Activated naive CD4-positive, alpha-beta T cell treated with anti-CD3 and anti-CD28 coated beads for 36 hours (primary cell): Measurements from ENCODE around the gene KIAA1755. TPM values are rescaled to one million over a fixed set of nuclear protein-coding genes. Genes with fewer than 3 reads are reported as not detected.
"Not testable (repeated sequence)": the region's sequence is repeated elsewhere in the genome, so short reads cannot be mapped to it uniquely, and the experiment has no call there.

Experiments
- CTCF ChIA-PET: fragments of 350-600 bp; sonication (Branson Sonifier 250); formaldehyde crosslinking; loops from one replicate; lab custom pipeline; 2021; ENCODE audit warnings: antibody characterized with exemption; lab: Charles Lee
- DNase-seq: peaks from one replicate; pipeline ENCODE4 v3.0.0-alpha.2; 2020
- H3K27ac Mint-ChIP-seq: one replicate; pipeline ENCODE4 v1.8.0; 2021; ENCODE audit warnings: mild to moderate bottlenecking, mixed read lengths
- H3K27me3 Mint-ChIP-seq: one replicate; pipeline ENCODE4 v1.8.0; 2021; ENCODE audit warnings: low read depth, mixed read lengths
- H3K36me3 Mint-ChIP-seq: one replicate; pipeline ENCODE4 v1.8.0; 2021; ENCODE audit warnings: low read depth, mixed read lengths
- H3K4me1 Mint-ChIP-seq: one replicate; pipeline ENCODE4 v1.8.0; 2021; ENCODE audit warnings: low read depth, mixed read lengths
- H3K4me3 Mint-ChIP-seq: one replicate; pipeline ENCODE4 v1.8.0; 2021; ENCODE audit warnings: mild to moderate bottlenecking, moderate library complexity, mixed read lengths
- H3K9me3 Mint-ChIP-seq: one replicate; pipeline ENCODE4 v1.8.0; 2021; ENCODE audit warnings: mixed read lengths
- intact Hi-C: fragments of 100-400 bp; cut with micrococcal nuclease; formaldehyde crosslinking; loops from one replicate; pipeline ENCODE4 v1.15.1; 2023
- total RNA-seq, 2 experiments: library from RNA; stranded (reverse); gene quantifications; one replicate each; pipeline ENCODE4 v1.2.3, GENCODE V29; 2021

KIAA1755 gene
- total RNA-seq, 2 experiments from 2014 or later, result not detected

DNA sequence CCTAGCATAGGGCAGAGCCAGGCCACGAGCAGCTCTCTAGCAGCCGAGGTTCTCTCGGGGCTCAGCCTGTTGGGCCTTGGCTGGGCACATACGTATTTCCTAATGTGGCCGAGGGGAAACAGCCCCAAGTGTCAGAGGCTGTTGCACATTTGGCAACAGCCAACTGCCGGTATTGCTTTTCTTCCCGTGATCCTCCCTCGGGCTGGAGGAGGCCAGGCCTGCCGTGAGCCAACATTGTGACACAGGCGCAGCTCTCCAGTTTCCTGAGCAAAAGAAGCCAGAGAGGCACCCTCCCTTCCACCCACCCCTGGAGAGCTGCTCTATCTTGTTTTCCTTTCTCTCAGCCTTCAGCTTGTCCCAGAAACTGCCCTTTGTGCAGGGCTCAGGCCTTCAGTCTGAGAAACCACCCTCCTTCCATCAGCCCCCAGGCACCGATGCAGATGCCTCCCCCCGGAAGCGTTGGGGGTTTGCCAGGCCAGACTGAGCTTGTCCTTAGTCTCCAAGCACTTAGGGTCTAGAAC lies 38.3 kb upstream of the KIAA1755 start:
- H3K4me3 Mint-ChIP-seq, result no peak overlapping the region
- H3K4me1 Mint-ChIP-seq, result peaks cover 3% of the 10 kb centered on the region
- DNase-seq, result no peak
- no peak overlapping the region for H3K27ac Mint-ChIP-seq
- H3K9me3 Mint-ChIP-seq, result no peaks in the 10 kb centered on the region
- intact Hi-C loops, result no loop called here
- CTCF ChIA-PET, result interaction anchor here (0.6 kb wide), 1 partner anchor 8 kb away, joined by 3 read pairs; no protein-coding TSS in a partner anchor
- peaks cover 25% of the 10 kb centered on the region for H3K27me3 Mint-ChIP-seq
- H3K36me3 Mint-ChIP-seq, result no peaks in the 10 kb centered on the region

DNA sequence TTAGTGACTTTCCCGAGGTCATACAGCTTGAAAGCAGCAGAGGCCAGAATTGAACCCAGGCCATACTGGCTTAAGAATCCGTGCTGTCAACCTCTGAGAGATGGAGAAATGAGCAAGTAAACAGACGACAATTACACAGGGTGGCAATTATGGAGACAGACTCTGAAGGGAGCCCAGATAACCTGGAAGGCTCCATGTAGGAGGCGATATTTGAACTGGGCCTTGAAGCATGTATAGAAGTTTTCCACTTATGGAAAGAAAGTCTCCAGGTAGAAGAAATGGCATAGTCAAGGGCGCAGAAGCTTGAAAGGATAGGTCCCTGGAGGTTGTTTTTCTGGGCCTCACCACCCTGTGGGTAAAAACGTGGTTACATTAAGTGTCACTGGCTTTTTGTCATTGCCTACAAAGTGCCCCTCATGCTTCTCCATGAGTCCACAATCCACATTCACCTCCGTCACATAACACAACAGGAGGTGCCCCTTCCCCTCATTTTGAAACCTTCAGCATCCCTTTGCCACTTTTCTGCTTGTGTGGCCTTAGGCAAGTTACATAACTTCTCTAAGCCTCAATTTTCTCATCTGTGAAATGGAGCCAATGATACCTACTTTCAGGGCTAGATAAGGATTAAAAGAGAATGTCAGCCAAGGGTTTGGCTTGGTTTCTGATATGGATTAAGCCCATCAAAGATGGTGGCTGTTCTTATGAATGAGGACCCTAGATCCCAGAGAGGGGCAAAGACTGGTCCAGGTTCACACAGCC lies 37.6 kb upstream of the KIAA1755 start:
- CTCF ChIA-PET, result no interaction called here

DNA sequence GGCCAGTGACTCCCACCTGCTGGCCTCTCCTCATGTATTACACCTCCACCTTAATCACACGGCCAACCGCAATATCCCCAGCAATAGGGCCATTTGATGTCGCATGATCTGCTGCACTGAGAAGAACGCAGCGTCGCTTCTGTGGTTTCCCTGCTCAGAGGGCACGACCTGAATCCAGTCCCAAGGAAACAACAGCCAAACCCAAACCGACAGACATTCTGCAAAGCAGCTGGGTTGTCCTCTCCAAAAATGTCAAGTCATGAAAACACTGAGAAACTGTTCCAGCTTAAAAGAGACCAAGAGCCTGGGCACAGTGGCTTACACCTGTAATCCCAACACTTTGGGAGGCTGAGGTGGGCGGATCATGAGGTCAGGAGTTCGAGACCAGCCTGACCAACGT lies 35.9 kb upstream of the KIAA1755 start:
- intact Hi-C loops, result no loop called here
- Mint-ChIP-seq H3K9me3 (no peaks in the 10 kb centered on the region), H3K36me3 (no peaks in the 10 kb centered on the region), H3K4me3 (no peak overlapping the region), H3K27ac (no peak overlapping the region), H3K27me3 (peaks cover 9% of the 10 kb centered on the region), H3K4me1 (no peaks in the 10 kb centered on the region)
- CTCF ChIA-PET, result no interaction called here
- DNase-seq, result no peak

More for the DNA sequence above, 37.6 kb upstream of the KIAA1755 start:
- Mint-ChIP-seq H3K4me3 (no peak overlapping the region), H3K9me3 (no peaks in the 10 kb centered on the region), H3K27me3 (peaks cover 17% of the 10 kb centered on the region), H3K4me1 (no peaks in the 10 kb centered on the region), H3K36me3 (no peaks in the 10 kb centered on the region), H3K27ac (no peak overlapping the region)
- intact Hi-C loops, result no loop called here
- DNase-seq, result no peak

DNA sequence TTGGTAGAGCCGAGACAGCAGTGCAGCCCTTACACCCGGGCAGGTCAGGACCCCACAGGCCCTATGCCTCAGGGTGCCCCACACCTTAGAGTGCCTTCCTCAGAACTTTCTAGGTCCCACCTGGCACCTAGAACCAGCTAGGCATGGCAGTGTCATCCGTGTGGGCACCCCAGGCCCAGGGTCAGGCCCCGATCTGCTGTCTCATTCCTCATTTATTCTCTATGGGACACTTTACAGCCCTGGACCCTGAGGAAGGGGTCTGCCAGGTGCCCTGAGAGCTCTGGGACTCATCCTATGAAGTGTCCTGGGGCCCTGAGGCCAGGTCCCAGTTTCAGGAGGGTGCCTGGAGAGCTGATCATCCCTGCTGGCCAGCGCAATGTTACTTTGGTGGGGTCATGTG lies 35.3 kb upstream of the KIAA1755 start:
- Mint-ChIP-seq H3K9me3 (no peaks in the 10 kb centered on the region), H3K27me3 (peaks cover 11% of the 10 kb centered on the region), H3K27ac (no peak overlapping the region), H3K4me1 (no peaks in the 10 kb centered on the region), H3K4me3 (no peak overlapping the region), H3K36me3 (no peaks in the 10 kb centered on the region)
- intact Hi-C loops, result no loop called here
- no peak for DNase-seq
- CTCF ChIA-PET, result no interaction called here

DNA sequence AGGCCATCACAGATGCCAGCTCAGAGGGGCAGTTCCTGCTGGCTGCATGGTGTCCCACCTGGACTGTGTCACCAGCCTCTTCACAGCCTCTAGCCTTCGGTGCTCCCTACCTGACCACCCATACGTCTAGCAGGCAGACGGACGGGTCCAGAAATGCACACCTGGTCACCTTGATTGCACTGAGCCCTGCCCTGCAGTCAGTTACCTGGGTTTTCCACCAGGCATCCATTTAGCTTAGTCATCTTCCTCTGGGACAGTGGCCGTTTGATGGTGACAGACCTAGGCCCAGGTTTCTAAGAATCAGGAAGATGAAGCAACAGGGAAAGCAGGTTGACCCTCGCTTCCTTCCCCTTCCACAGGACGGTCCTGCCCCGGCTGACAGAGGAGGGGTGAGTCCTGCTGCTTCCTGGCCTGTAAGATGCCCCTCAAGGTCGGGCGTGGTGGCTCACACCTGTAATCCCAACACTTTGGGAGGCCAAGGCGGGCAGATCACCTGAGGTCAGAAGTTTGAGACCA lies 33.6 kb upstream of the KIAA1755 start:
- H3K9me3 Mint-ChIP-seq, result no peaks in the 10 kb centered on the region
- no peak overlapping the region for H3K27ac Mint-ChIP-seq
- peaks cover 14% of the 10 kb centered on the region for H3K27me3 Mint-ChIP-seq
- no peaks in the 10 kb centered on the region for H3K4me1 Mint-ChIP-seq
- intact Hi-C loops, result no loop called here
- CTCF ChIA-PET, result no interaction called here
- no peaks in the 10 kb centered on the region for H3K36me3 Mint-ChIP-seq
- no peak for DNase-seq
- H3K4me3 Mint-ChIP-seq, result no peak overlapping the region

DNA sequence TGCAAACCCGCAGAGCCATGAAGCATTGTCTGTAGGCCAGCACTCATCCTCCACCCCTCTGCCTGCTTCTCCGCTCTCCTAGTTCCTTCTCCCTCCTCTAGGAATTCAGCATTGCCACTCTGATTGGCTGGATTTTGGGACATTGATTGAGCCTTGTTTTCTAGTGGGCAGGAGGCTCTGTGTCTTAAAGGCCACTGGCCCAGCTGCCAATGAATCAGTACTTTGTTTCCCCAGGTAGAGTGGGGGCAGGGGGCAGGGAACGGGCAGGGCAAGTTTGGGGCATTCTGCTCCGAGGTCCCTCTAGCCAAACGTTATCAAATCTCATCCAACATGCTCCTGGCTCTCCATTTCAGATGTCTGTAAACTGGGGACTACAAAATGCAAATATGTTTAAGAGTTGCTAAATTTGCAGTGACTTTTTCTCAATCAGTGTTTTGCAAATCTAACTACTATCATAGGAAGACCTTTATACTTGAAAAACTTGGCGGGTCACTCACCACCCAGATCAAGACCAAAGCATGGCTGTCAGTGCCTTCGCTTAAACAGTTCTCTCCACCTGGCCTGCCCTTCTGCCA lies 33.0 kb upstream of the KIAA1755 start:
- Mint-ChIP-seq H3K4me3 (no peak overlapping the region), H3K9me3 (no peaks in the 10 kb centered on the region), H3K27ac (no peak overlapping the region), H3K27me3 (peaks cover 15% of the 10 kb centered on the region), H3K4me1 (no peaks in the 10 kb centered on the region), H3K36me3 (no peaks in the 10 kb centered on the region)
- intact Hi-C loops, result no loop called here
- no peak for DNase-seq
- CTCF ChIA-PET, result no interaction called here

DNA sequence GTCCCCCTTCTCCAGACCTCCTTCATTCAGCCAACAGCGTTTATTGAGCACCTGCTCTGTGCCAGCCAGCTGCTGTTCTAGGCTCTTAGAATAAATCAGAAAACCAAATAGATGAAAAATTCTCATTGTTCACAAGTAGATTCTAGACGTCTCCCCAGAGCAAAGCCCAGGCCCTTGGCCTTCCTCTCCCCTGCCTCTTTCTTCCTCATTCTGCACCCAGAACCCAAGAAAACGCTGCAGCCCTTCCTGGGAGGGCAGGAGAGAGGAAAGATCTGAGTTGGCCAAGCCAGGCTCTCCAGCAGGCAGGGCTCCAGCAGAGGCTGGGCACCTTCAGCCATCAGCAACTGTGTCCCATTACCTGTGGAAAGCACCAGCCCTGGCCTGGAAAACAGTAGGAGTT lies 31.4 kb upstream of the KIAA1755 start:
- intact Hi-C loops, result no loop called here
- Mint-ChIP-seq H3K27me3 (peaks cover 19% of the 10 kb centered on the region), H3K4me3 (no peak overlapping the region), H3K36me3 (no peaks in the 10 kb centered on the region), H3K9me3 (no peaks in the 10 kb centered on the region), H3K4me1 (no peaks in the 10 kb centered on the region), H3K27ac (no peak overlapping the region)
- CTCF ChIA-PET, result interaction anchor here (0.9 to 1.0 kb wide), 2 partner anchors 10 to 11 kb away, joined by 3 to 4 read pairs; no protein-coding TSS in a partner anchor
- no peak for DNase-seq

DNA sequence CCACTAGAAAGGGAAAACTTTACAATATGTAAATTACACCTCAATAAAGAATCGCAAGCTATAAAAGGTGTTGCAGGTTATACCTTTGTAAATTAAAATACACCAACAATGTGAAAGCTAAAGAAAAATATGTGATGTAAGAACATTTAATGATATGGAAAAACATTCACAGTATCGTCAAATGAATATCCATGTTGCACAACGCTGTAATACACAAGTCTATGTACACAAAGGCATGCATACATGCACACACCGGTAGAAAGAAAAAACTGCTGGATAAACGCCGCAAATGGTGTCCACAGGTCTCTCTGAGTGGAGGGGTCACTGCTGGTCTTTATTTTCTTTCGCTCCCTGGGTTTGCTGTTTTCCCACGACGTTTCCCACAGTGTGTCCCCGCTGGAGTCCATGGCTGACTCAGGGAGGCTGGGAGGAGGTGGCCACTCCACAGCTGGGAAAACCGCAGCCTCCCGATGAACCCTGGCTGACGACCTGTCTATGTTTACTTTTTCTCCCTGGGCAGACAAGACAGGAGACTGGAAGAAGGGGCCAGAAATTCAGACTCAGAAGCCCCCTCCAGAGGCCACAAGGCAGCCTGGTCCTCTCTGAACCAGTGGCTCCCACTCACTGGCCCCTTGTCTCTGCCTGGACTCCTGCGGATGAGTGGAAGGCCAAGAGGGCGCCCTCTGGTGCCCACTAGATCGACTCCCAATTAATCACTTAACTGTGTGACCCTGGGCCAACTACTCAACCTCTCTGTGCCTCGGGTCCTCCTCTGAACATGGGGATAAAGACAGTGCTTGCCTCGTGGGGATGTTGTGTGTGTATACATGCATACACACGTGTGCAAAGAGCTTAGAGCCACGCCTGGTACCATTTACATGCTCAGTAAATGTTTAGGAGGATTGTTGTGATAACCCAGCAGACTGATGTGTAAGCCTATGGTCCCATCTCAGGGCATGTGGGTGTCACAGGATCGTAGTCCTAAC lies 30.6 kb upstream of the KIAA1755 start:
- no peak overlapping the region for H3K4me3 Mint-ChIP-seq
- H3K36me3 Mint-ChIP-seq, result no peaks in the 10 kb centered on the region
- no peak for DNase-seq
- H3K9me3 Mint-ChIP-seq, result no peaks in the 10 kb centered on the region
- intact Hi-C loops, result no loop called here
- peaks cover 24% of the 10 kb centered on the region for H3K27me3 Mint-ChIP-seq
- no peaks in the 10 kb centered on the region for H3K4me1 Mint-ChIP-seq
- no peak overlapping the region for H3K27ac Mint-ChIP-seq
- CTCF ChIA-PET, result interaction anchor here (0.6 to 0.9 kb wide), 2 partner anchors 8 to 12 kb away, joined by 3 to 4 read pairs; no protein-coding TSS in a partner anchor

DNA sequence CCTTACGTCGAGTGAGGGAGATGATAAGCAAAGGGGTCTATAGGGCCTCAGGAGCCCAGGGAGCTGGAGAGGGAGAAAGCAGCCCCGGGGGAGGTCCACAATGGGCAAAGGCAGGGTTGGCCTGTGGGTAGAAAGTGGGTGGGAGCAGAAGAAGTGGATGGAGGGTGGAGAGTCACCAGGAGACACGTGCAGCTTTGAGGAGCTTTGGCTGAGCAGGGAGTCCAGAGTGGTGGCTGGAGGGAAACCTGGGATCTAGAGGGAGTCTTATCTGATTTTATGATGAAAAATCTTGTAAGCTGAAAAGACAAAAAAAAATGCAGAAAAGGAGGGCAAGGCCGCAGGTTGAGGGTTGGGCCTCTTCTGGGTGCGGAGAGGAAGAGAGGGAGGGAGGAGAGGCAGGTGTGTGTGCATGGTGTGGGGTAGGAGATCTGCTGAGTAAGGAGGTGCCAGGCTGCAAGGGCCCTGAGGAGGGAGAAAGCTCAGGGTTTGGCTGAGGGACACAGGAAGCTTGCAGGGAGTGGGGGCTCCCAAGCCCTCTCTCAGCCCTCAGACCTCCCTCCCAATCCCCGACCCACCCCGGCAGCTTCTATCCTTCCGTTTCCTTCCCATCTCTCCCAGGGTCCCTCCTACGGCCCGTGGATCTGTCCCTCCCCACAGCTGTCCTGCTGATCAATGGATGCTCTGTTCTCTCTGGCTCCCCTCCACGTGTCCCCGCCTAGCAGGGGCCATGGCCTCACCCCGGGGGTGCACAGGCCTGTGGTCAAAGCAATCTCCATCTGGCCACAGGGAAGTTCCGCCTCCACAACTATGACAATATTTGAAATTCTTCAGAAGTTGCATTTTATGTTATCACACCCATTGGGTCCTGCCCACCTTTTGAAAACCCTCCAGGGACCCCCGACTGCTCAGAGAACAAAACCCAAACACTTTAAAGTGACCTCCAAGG lies 26.3 kb upstream of the KIAA1755 start:
- no peaks in the 10 kb centered on the region for H3K9me3 Mint-ChIP-seq
- H3K27me3 Mint-ChIP-seq, result peaks cover 22% of the 10 kb centered on the region
- no peak overlapping the region for H3K4me3 Mint-ChIP-seq
- intact Hi-C loops, result no loop called here
- DNase-seq, result no peak
- CTCF ChIA-PET, result no interaction called here
- no peaks in the 10 kb centered on the region for H3K36me3 Mint-ChIP-seq
- H3K4me1 Mint-ChIP-seq, result no peaks in the 10 kb centered on the region
- H3K27ac Mint-ChIP-seq, result no peak overlapping the region

DNA sequence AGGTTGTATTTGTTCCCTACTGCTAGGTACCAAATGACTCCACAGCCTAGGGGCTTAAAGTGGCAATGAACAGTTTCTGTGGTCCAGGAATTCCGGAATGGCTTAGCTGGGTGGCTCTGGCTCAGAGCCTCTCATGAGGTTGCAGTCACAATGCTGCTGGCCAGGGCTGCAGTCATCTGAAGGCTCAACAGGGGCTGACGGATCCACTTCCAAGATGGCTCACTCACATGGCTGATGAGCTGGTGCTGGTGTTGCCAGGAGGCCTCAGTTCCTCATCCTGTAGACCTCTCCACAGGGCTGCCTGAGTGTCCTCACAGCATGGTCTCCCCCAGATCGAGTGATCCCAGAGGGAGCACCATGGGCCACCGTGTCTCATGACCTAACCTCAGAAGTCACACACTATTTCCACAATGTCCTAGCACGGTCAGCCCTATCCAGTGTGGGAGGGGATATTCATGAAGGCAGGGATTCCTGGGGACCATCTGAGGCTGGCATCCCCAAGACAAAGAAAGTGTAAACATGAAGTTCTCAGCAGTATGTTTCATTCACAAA lies 24.4 kb upstream of the KIAA1755 start:
- H3K27me3 Mint-ChIP-seq, result peaks cover 10% of the 10 kb centered on the region
- H3K4me3 Mint-ChIP-seq, result no peak overlapping the region
- no peaks in the 10 kb centered on the region for H3K36me3 Mint-ChIP-seq
- H3K9me3 Mint-ChIP-seq, result no peaks in the 10 kb centered on the region
- no peak overlapping the region for H3K27ac Mint-ChIP-seq
- CTCF ChIA-PET, result no interaction called here
- no peak for DNase-seq
- H3K4me1 Mint-ChIP-seq, result no peaks in the 10 kb centered on the region
- intact Hi-C loops, result no loop called here

DNA sequence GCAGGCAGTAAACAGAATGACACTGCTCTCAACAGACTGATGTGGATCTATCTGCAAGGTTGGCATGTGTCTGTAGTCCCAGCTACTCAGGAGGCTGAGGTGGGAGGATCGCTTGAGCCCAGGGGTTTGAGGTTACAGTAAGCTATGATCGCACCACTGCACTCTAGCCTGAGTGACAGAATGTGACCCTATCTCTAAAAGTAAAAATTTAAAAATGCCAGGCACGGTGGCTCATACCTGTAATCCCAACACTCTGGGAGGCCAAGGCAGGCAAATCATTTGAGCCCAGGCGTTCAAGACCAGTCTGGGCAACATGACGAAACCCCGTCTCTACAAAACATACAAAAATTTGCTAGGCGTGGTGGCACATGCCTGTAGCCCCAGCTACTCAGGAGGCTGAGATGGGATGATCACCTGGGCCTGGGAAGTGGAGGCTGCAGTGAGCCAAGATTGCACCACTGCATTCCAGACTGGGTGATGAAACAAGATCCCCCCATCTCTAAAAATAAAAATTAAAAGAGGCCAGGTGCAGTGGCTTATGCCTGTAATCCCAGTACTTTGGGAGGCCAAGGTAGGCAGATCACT lies 23.6 kb upstream of the KIAA1755 start:
- DNase-seq, H3K27me3 Mint-ChIP-seq, intact Hi-C loops, H3K4me1 Mint-ChIP-seq, H3K4me3 Mint-ChIP-seq, H3K36me3 Mint-ChIP-seq, H3K9me3 Mint-ChIP-seq, H3K27ac Mint-ChIP-seq: not testable (repeated sequence)
- CTCF ChIA-PET, result interaction anchor here (0.6 kb wide), 1 partner anchor 226 kb away, joined by 3 read pairs; no protein-coding TSS in a partner anchor
